H9 (cell line): ENCODE measurements around the gene CALHM3. TPM values are rescaled to one million over a fixed set of nuclear protein-coding genes. Genes with fewer than 3 reads are reported as not detected.

Source experiments
- DNase-seq: peaks from one replicate; pipeline ENCODE4 v3.0.0-alpha.2; 2017
- H2AFZ ChIP-seq: one replicate; pipeline ENCODE4 v1.6.1; 2013; ENCODE audit warnings: mild to moderate bottlenecking, low read length, control low read depth, moderate library complexity
- H2AK5ac ChIP-seq: 2 replicates; pipeline ENCODE4 v1.6.1; 2013; ENCODE audit warnings: low read length, control low read depth, mixed read lengths; ENCODE audit not compliant: insufficient read length
- H2BK120ac ChIP-seq: one replicate; pipeline ENCODE4 v1.6.1; 2013; ENCODE audit warnings: low read depth, mild to moderate bottlenecking, low read length, control low read depth, inconsistent platforms; ENCODE audit not compliant: poor library complexity, severe bottlenecking
- H2BK12ac ChIP-seq: 2 replicates; pipeline ENCODE4 v1.6.1; 2013; ENCODE audit warnings: low read length, control low read depth, mixed read lengths, low read depth; ENCODE audit not compliant: insufficient read length
- H2BK15ac ChIP-seq: 2 replicates; pipeline ENCODE4 v1.6.1; 2013; ENCODE audit warnings: low read depth, low read length, control low read depth
- H2BK20ac ChIP-seq: one replicate; pipeline ENCODE4 v1.6.1; 2013; ENCODE audit warnings: low read depth, mild to moderate bottlenecking, low read length, control low read depth, inconsistent platforms; ENCODE audit not compliant: poor library complexity, severe bottlenecking
- H2BK5ac ChIP-seq: 2 replicates; pipeline ENCODE4 v1.6.1; 2013; ENCODE audit warnings: low read length, control low read depth, mixed read lengths; ENCODE audit not compliant: insufficient read length
- H3K14ac ChIP-seq: 2 replicates; pipeline ENCODE4 v1.6.1; 2013; ENCODE audit warnings: low read length, control low read depth; ENCODE audit not compliant: insufficient read depth
- H3K18ac ChIP-seq: 2 replicates; pipeline ENCODE4 v1.6.1; 2013; ENCODE audit warnings: low read depth, mild to moderate bottlenecking, mixed read lengths, low read length, control low read depth; ENCODE audit not compliant: insufficient read length
- H3K23ac ChIP-seq: 2 replicates; pipeline ENCODE4 v1.6.1; 2013; ENCODE audit warnings: low read length, control low read depth, mixed read lengths, low read depth; ENCODE audit not compliant: insufficient read length
- H3K23me2 ChIP-seq: 2 replicates; pipeline ENCODE4 v1.6.1; 2013; ENCODE audit warnings: low read depth, mild to moderate bottlenecking, mixed read lengths, low read length, control low read depth; ENCODE audit not compliant: insufficient read length, poor library complexity, severe bottlenecking
- H3K27ac ChIP-seq: 2 replicates; pipeline ENCODE4 v1.5.1; 2013; ENCODE audit warnings: low read length, control low read depth, mixed read lengths, low read depth; ENCODE audit not compliant: insufficient read length
- H3K27me3 ChIP-seq: 2 replicates; pipeline ENCODE4 v1.6.1; 2013; ENCODE audit warnings: low read length, control low read depth, inconsistent platforms; ENCODE audit not compliant: insufficient read depth
- H3K4ac ChIP-seq: 2 replicates; pipeline ENCODE4 v1.6.1; 2013; ENCODE audit warnings: low read depth, mild to moderate bottlenecking, control low read depth, inconsistent platforms, low read length, moderate library complexity
- H3K4me1 ChIP-seq: 2 replicates; pipeline ENCODE4 v1.6.1; 2013; ENCODE audit warnings: low read length, control low read depth, inconsistent platforms; ENCODE audit not compliant: insufficient read depth
- H3K4me2 ChIP-seq: 2 replicates; pipeline ENCODE4 v1.6.1; 2013; ENCODE audit warnings: low read length, control low read depth, mixed read lengths; ENCODE audit not compliant: insufficient read length, insufficient read depth
- H3K56ac ChIP-seq: 2 replicates; pipeline ENCODE4 v1.6.1; 2013; ENCODE audit warnings: low read depth, mild to moderate bottlenecking, mixed read lengths, low read length, control low read depth; ENCODE audit not compliant: insufficient read length
- H3K79me1 ChIP-seq: 2 replicates; pipeline ENCODE4 v1.6.1; 2013; ENCODE audit warnings: low read depth, mild to moderate bottlenecking, moderate library complexity, low read length, control low read depth, inconsistent platforms; ENCODE audit not compliant: insufficient read depth, poor library complexity, severe bottlenecking
- H3K79me2 ChIP-seq: 2 replicates; pipeline ENCODE4 v1.6.1; 2013; ENCODE audit warnings: low read length, control low read depth, inconsistent platforms; ENCODE audit not compliant: insufficient read depth
- H3K9ac ChIP-seq: 2 replicates; pipeline ENCODE4 v1.6.1; 2013; ENCODE audit warnings: low read length, control low read depth, mixed read lengths; ENCODE audit not compliant: insufficient read length; ENCODE audit errors: extremely low read depth
- H3K9me3 ChIP-seq: one replicate; pipeline ENCODE4 v1.6.1; 2013; ENCODE audit warnings: low read depth, low read length, inconsistent platforms; ENCODE audit not compliant: control insufficient read depth
- H3T11ph ChIP-seq: one replicate; pipeline ENCODE4 v1.6.1; 2013; ENCODE audit warnings: mild to moderate bottlenecking, low read length, control low read depth, inconsistent platforms
- H4K20me1 ChIP-seq: one replicate; pipeline ENCODE4 v1.6.1; 2013; ENCODE audit not compliant: control insufficient read depth, insufficient read length, insufficient read depth
- H4K5ac ChIP-seq: 2 replicates; pipeline ENCODE4 v1.6.1; 2013; ENCODE audit warnings: low read depth, mild to moderate bottlenecking, mixed read lengths, low read length, control low read depth; ENCODE audit not compliant: insufficient read length
- H4K8ac ChIP-seq: replicated peaks from 2 replicates; pipeline ENCODE4 v1.6.1; 2013; ENCODE audit warnings: low read length, control low read depth, mixed read lengths, low read depth; ENCODE audit not compliant: insufficient read length
- H4K91ac ChIP-seq: 2 replicates; pipeline ENCODE4 v1.6.1; 2013; ENCODE audit warnings: low read depth, mild to moderate bottlenecking, moderate library complexity, mixed read lengths, low read length, control low read depth; ENCODE audit not compliant: insufficient read length
- H3K27ac Mint-ChIP-seq, 3 experiments: 2 replicates in 2 of 3; 3 replicates in 1 of 3; pipeline ENCODE4 v1.8.0; 2020 to 2021; ENCODE audit warnings: mixed read lengths in 3 of 3, mild to moderate bottlenecking in 1 of 3, moderate library complexity in 1 of 3
- H3K27me3 Mint-ChIP-seq: 2 replicates; pipeline ENCODE4 v1.8.0; 2021; ENCODE audit warnings: low read depth, mild to moderate bottlenecking, moderate library complexity, mixed read lengths
- H3K36me3 Mint-ChIP-seq, 3 experiments: 2 replicates in 2 of 3; 3 replicates in 1 of 3; pipeline ENCODE4 v1.8.0; 2020 to 2021; ENCODE audit warnings: low read depth in 3 of 3, mixed read lengths in 3 of 3; ENCODE audit not compliant: insufficient read depth in 1 of 3
- H3K4me1 Mint-ChIP-seq, 2 experiments: 2 replicates each; pipeline ENCODE4 v1.8.0; 2020; ENCODE audit warnings: mixed read lengths in 2 of 2
- H3K4me3 Mint-ChIP-seq, 2 experiments: 2 replicates in 1 of 2; 3 replicates in 1 of 2; pipeline ENCODE4 v1.8.0; 2020 to 2021; ENCODE audit warnings: mild to moderate bottlenecking in 2 of 2, mixed read lengths in 2 of 2, moderate library complexity in 1 of 2
- H3K9me3 Mint-ChIP-seq, 2 experiments: 2 replicates in 1 of 2; 3 replicates in 1 of 2; pipeline ENCODE4 v1.8.0; 2020; ENCODE audit warnings: mild to moderate bottlenecking in 2 of 2, mixed read lengths in 2 of 2, moderate library complexity in 1 of 2
- CTCF ChIP-seq: fragments of 200-600 bp; sonication (generic); conservative IDR thresholded peaks from 3 replicates; pipeline ENCODE4 v1.8.0; 2021; ENCODE audit warnings: antibody characterized with exemption, mild to moderate bottlenecking
- WGBS: extraction: QIAGEN DNeasy Blood & Tissue Kit; methylation state at CpG from one replicate; pipeline ENCODE4 v1.1.7; 2013; ENCODE audit warnings: missing lambda C conversion rate, low lambda C conversion rate, mixed read lengths; ENCODE audit not compliant: insufficient read length; ENCODE audit errors: extremely low coverage; 5-methylcytosine and 5-hydroxymethylcytosine counted together
- total RNA-seq: library from RNA; stranded (reverse); gene quantifications from 2 replicates; pipeline ENCODE4 v1.2.1, GENCODE V29; 2021

The CALHM3 gene
- total RNA-seq, 1 experiment from 2014 or later: not detected

GRCh38 chr10:103493916-103494877 lies 15.2 kb upstream of the CALHM3 start:
- DNase-seq: no peak
- WGBS: no CpG with 5 or more reads among the region's 92 CpGs
- H4K20me1 ChIP-seq: no peaks in the 10 kb centered on the region

More at GRCh38 chr10:103493916-103494877, 15.2 kb upstream of the CALHM3 start:
- no peak overlapping the region for H2BK120ac ChIP-seq
- H3K4me1 ChIP-seq: no peaks in the 10 kb centered on the region; the same call in 1 of the 2 replicates
- H3K9me3 ChIP-seq: no peaks in the 10 kb centered on the region
- H3K9me3 Mint-ChIP-seq: no peaks in the 10 kb centered on the region
- H3K23ac ChIP-seq: no peak overlapping the region
- H3K27ac Mint-ChIP-seq: no peak overlapping the region
- H3K27me3 ChIP-seq: peaks cover 10% of the 10 kb centered on the region; the same call in 1 of the 2 replicates
- no peak for TF ChIP-seq CTCF
- H3K9ac ChIP-seq: no peak overlapping the region
- no peak overlapping the region for H2AK5ac ChIP-seq
- peaks cover 4% of the 10 kb centered on the region for H3K23me2 ChIP-seq
- H3K79me2 ChIP-seq: no peaks in the 10 kb centered on the region
- peaks cover 74% of the 10 kb centered on the region for H3K27me3 Mint-ChIP-seq
- H3K27ac ChIP-seq: no peak overlapping the region
- H3K36me3 Mint-ChIP-seq: no peaks in the 10 kb centered on the region
- H3K4me2 ChIP-seq: peak overlapping the region; percentile 39
- H3K56ac ChIP-seq: no peak overlapping the region
- no peak overlapping the region for H3T11ph ChIP-seq
- no peak overlapping the region; the same call in 1 of the 2 replicates for H3K14ac ChIP-seq
- H2AFZ ChIP-seq: no peak overlapping the region
- no peaks in the 10 kb centered on the region for H3K79me1 ChIP-seq
- peaks cover 17 to 21% of the 10 kb centered on the region in 2 experiments for H3K4me1 Mint-ChIP-seq
- no peak overlapping the region for H2BK12ac ChIP-seq
- no peak overlapping the region for H4K91ac ChIP-seq
- H2BK15ac ChIP-seq: no peak overlapping the region
- H2BK5ac ChIP-seq: no peak overlapping the region
- no peak overlapping the region for H4K8ac ChIP-seq
- no peak overlapping the region for H4K5ac ChIP-seq
- H3K4me3 Mint-ChIP-seq: peak overlapping the region; percentile 74 to 85
- H2BK20ac ChIP-seq: no peak overlapping the region
- H3K4ac ChIP-seq: no peak overlapping the region
- H3K18ac ChIP-seq: no peak overlapping the region
